Keratinocyte (primary cell): ENCODE data around the gene LIG1. TPM values are rescaled to one million over a fixed set of nuclear protein-coding genes. Genes with fewer than 3 reads are reported as not detected.

Experiments used
- DNase-seq: peaks from one replicate; pipeline ENCODE4 v3.0.0-alpha.2; 2011; ENCODE audit warnings: low read depth, missing footprints, low spot score
- FAIRE-seq: peaks from 2 replicates; lab custom pipeline; 2011; peaks lifted over from hg19 to GRCh38; lab: Jason Lieb, UNC
- H2AFZ ChIP-seq: 2 replicates; pipeline ENCODE4 v1.6.0; 2012; ENCODE audit warnings: low read length, control low read depth, inconsistent platforms; ENCODE audit not compliant: control insufficient read depth
- H3K27ac ChIP-seq: 2 replicates; pipeline ENCODE4 v1.5.1; 2011; ENCODE audit warnings: low read length; ENCODE audit not compliant: control insufficient read depth, insufficient read depth
- H3K27me3 ChIP-seq: 3 replicates; pipeline ENCODE4 v1.6.0; 2011; ENCODE audit warnings: low read length; ENCODE audit not compliant: control insufficient read depth, insufficient read depth; ENCODE audit errors: extremely low read depth
- H3K36me3 ChIP-seq, 2 experiments: 2 replicates in 1 of 2; 3 replicates in 1 of 2; pipeline ENCODE4 v1.5.1; 2011; ENCODE audit warnings: low read length in 2 of 2, mild to moderate bottlenecking in 1 of 2; ENCODE audit not compliant: control insufficient read depth in 2 of 2, insufficient read depth in 2 of 2; ENCODE audit errors: extremely low read depth in 1 of 2
- H3K4me1 ChIP-seq: 3 replicates; pipeline ENCODE4 v1.5.1; 2011; ENCODE audit warnings: low read length; ENCODE audit not compliant: control insufficient read depth, insufficient read depth; ENCODE audit errors: extremely low read depth
- H3K4me2 ChIP-seq: 3 replicates; pipeline ENCODE4 v1.6.0; 2011; ENCODE audit warnings: low read depth, low read length; ENCODE audit not compliant: control insufficient read depth, insufficient read depth; ENCODE audit errors: extremely low read depth
- H3K4me3 ChIP-seq, 3 experiments: fragments of 200-600 bp in 1 of 3; sonication (generic) in 1 of 3; 2 replicates in 2 of 3; 3 replicates in 1 of 3; pipeline ENCODE4 v1.5.1; 2011 to 2016; ENCODE audit warnings: low read length in 3 of 3, mild to moderate bottlenecking in 3 of 3, control low read depth in 2 of 3, inconsistent platforms in 1 of 3, low read depth in 1 of 3, mixed read lengths in 1 of 3, mixed run types in 1 of 3, moderate library complexity in 1 of 3; ENCODE audit not compliant: control insufficient read depth in 2 of 3, insufficient read depth in 2 of 3; ENCODE audit errors: extremely low read depth in 1 of 3
- H3K79me2 ChIP-seq: 2 replicates; pipeline ENCODE4 v1.6.0; 2012; ENCODE audit warnings: low read length; ENCODE audit not compliant: control insufficient read depth, insufficient read depth
- H3K9ac ChIP-seq: 3 replicates; pipeline ENCODE4 v1.6.0; 2011; ENCODE audit warnings: low read length; ENCODE audit not compliant: control insufficient read depth, insufficient read depth; ENCODE audit errors: extremely low read depth
- H3K9me1 ChIP-seq: 3 replicates; pipeline ENCODE4 v1.6.0; 2011; ENCODE audit warnings: low read length; ENCODE audit not compliant: control insufficient read depth, insufficient read depth; ENCODE audit errors: extremely low read depth
- H3K9me3 ChIP-seq: 2 replicates; pipeline ENCODE4 v1.5.1; 2012; ENCODE audit warnings: low read depth, low read length; ENCODE audit not compliant: control insufficient read depth
- H4K20me1 ChIP-seq: 3 replicates; pipeline ENCODE4 v1.6.0; 2011; ENCODE audit warnings: low read length; ENCODE audit not compliant: control insufficient read depth, insufficient read depth; ENCODE audit errors: extremely low read depth
- EZH2 ChIP-seq: IDR thresholded peaks from one replicate; pipeline ENCODE4 v1.6.1; 2012; ENCODE audit warnings: inconsistent platforms, mild to moderate bottlenecking, low read length, moderate library complexity
- dilution Hi-C: fragments of 300-500 bp; cut with MboI; formaldehyde crosslinking; loops from one replicate; pipeline ENCODE4 v1.7.0; 2020; ENCODE audit warnings: low sequenced_read_pairs; ENCODE audit not compliant: extremely low pct_ligation_motif_present
- polyA plus RNA-seq, 5 experiments: library from polyadenylated mRNA; depleted of rRNA in 3 of 5; stranded (reverse) in 3 of 5; stranded (forward) in 1 of 5; unstranded in 1 of 5; fragments of >200 nt; gene quantifications; 1 replicate in 1 of 5; 2 replicates in 3 of 5; 3 replicates in 1 of 5; pipeline versions ENCODE4 v1.2.1 to v1.2.3, GENCODE V29; 2011 to 2012; ENCODE audit warnings: missing spikeins in 2 of 5, low read depth in 1 of 5, low replicate concordance in 1 of 5
- TF ChIP-seq, protein P1 (sequence below), 3 experiments: IDR thresholded peaks in 1 of 3; conservative IDR thresholded peaks in 1 of 3; optimal IDR thresholded peaks in 1 of 3; 2 replicates in 2 of 3; 3 replicates in 1 of 3; pipeline versions ENCODE3 to v1.5.1; 2011; ENCODE audit warnings: low read length in 3 of 3, mild to moderate bottlenecking in 3 of 3, moderate library complexity in 2 of 3, control low read depth in 1 of 3, inconsistent platforms in 1 of 3; ENCODE audit not compliant: insufficient read depth in 2 of 3; ENCODE audit errors: extremely low read depth in 1 of 3

LIG1 gene
- polyA plus RNA-seq, 1 donor (not counting 4 experiments of a cell fraction or from before 2014, with no cell fraction given), result 16.5 TPM

- Histone ChIP-seq H3K4me1 (no peaks in the 10 kb centered on the region), H3K79me2 (no peaks in the 10 kb centered on the region), H3K36me3 (no peaks in the 10 kb centered on the region), H3K9ac (no peak overlapping the region), H3K27ac (no peak overlapping the region), H3K27me3 (no peaks in the 10 kb centered on the region), H4K20me1 (no peaks in the 10 kb centered on the region), H3K9me1 (no peaks in the 10 kb centered on the region), H3K4me2 (no peak overlapping the region), H3K4me3 (no peak overlapping the region), H3K9me3 (no peaks in the 10 kb centered on the region), H2AFZ (no peak overlapping the region)
- TF ChIP-seq, protein P1, sequence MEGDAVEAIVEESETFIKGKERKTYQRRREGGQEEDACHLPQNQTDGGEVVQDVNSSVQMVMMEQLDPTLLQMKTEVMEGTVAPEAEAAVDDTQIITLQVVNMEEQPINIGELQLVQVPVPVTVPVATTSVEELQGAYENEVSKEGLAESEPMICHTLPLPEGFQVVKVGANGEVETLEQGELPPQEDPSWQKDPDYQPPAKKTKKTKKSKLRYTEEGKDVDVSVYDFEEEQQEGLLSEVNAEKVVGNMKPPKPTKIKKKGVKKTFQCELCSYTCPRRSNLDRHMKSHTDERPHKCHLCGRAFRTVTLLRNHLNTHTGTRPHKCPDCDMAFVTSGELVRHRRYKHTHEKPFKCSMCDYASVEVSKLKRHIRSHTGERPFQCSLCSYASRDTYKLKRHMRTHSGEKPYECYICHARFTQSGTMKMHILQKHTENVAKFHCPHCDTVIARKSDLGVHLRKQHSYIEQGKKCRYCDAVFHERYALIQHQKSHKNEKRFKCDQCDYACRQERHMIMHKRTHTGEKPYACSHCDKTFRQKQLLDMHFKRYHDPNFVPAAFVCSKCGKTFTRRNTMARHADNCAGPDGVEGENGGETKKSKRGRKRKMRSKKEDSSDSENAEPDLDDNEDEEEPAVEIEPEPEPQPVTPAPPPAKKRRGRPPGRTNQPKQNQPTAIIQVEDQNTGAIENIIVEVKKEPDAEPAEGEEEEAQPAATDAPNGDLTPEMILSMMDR (optimal IDR thresholded peaks at IDR 0.05 in 1 of 3, IDR thresholded peaks at IDR 0.05 in 1 of 3, conservative IDR thresholded peaks at IDR 0.05 in 1 of 3; ENCODE audit: extremely low read depth in 1 of 3, insufficient read depth in 2 of 3, low read length in 3 of 3), result no peak
- no peak for TF ChIP-seq EZH2
- FAIRE-seq (no peak), DNase-seq (no peak)
- dilution Hi-C loops, result no loop called here
Observed at GRCh38 chr19:48194844-48195830, 25.0 kb upstream of the LIG1 start.

DNA sequence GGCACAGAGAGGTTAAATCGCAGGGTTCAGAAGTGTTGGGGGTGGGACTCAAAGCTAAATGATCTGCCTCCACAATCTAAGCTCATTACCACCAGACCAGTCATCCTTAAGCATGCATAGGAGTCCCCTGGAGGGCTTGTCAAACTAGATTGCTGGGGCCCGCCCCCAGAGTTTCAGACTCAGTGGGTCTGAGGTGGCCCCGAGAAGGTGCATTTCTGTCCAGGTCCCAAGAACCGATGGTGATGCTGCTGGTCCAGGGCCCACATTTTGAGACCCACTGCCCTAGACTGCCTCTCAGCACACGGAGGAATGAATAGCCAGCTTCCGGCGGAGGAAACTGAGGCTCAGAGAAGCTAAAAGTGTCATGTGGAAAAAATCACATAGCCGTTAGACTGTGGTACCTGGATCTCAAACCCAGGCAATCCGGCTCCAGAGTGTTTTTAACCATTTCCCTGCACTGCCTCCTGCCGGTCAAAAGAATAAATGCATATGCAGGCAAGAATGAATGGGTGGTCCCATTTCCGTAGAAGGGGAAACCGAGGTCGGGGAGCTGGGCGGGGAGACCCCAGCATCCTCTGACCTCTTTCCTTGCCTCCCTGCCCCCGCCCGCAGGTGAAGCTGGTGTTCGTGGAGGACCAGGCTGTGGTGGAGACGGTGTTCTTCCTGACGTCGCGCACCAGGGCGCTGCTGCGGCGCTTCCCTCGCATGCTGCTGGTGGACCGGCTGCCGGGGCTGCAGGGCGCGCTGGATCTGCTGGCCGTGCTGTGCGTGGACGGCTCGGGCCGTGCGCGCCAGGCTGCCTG lies 24.1 kb upstream of the LIG1 start:
- no peak overlapping the region for H3K9ac ChIP-seq
- no peaks in the 10 kb centered on the region for H3K79me2 ChIP-seq
- DNase-seq (no peak), FAIRE-seq (no peak)
- H3K4me2 ChIP-seq, result no peak overlapping the region
- H3K27me3 ChIP-seq, result no peaks in the 10 kb centered on the region
- dilution Hi-C loops, result no loop called here
- H3K4me3 ChIP-seq, result no peak overlapping the region
- TF ChIP-seq EZH2, result no peak
- TF ChIP-seq, protein P1 (optimal IDR thresholded peaks at IDR 0.05 in 1 of 3, IDR thresholded peaks at IDR 0.05 in 1 of 3, conservative IDR thresholded peaks at IDR 0.05 in 1 of 3; ENCODE audit: extremely low read depth in 1 of 3, insufficient read depth in 2 of 3, low read length in 3 of 3), result peak; percentile 48 to 62 (median 53)
- no peaks in the 10 kb centered on the region for H3K9me3 ChIP-seq
- no peaks in the 10 kb centered on the region for H3K36me3 ChIP-seq
- H4K20me1 ChIP-seq, result no peaks in the 10 kb centered on the region
- no peaks in the 10 kb centered on the region for H3K9me1 ChIP-seq
- no peak overlapping the region for H2AFZ ChIP-seq
- no peak overlapping the region for H3K27ac ChIP-seq
- no peaks in the 10 kb centered on the region for H3K4me1 ChIP-seq
